Mesenchymal stem cell (in vitro differentiated cells and primary cell): Measurements from ENCODE around the gene TIMP2.

ENCODE experiments used
- DNase-seq: peaks from one replicate; pipeline ENCODE4 v3.0.0-alpha.2; 2013
- H2AFZ ChIP-seq: one replicate; pipeline ENCODE4 v1.6.1; 2013; ENCODE audit warnings: low read depth, mild to moderate bottlenecking, control low read depth, inconsistent platforms, low read length, moderate library complexity
- H2AK5ac ChIP-seq: 2 replicates; pipeline ENCODE4 v1.6.1; 2013; ENCODE audit warnings: low read length, moderate library complexity, mild to moderate bottlenecking, inconsistent platforms; ENCODE audit not compliant: severe bottlenecking
- H2BK120ac ChIP-seq: one replicate; pipeline ENCODE4 v1.6.1; 2013; ENCODE audit warnings: low read depth, mild to moderate bottlenecking, inconsistent platforms, low read length, moderate library complexity
- H2BK12ac ChIP-seq, 2 experiments: one replicate each; pipeline ENCODE4 v1.6.1; 2013; ENCODE audit warnings: inconsistent platforms in 2 of 2, low read length in 2 of 2, mild to moderate bottlenecking in 2 of 2, moderate library complexity in 2 of 2, control low read depth in 1 of 2
- H2BK15ac ChIP-seq: one replicate; pipeline ENCODE4 v1.6.1; 2013; ENCODE audit warnings: mild to moderate bottlenecking, low read depth, inconsistent platforms; ENCODE audit not compliant: poor library complexity, severe bottlenecking
- H2BK5ac ChIP-seq: 2 replicates; pipeline ENCODE4 v1.6.1; 2013; ENCODE audit warnings: low read depth, mild to moderate bottlenecking, low read length, control low read depth, inconsistent platforms; ENCODE audit not compliant: poor library complexity, severe bottlenecking
- H3K14ac ChIP-seq, 2 experiments: one replicate each; pipeline ENCODE4 v1.6.1; 2013; ENCODE audit warnings: inconsistent platforms in 2 of 2, low read length in 2 of 2, control low read depth in 1 of 2, mild to moderate bottlenecking in 1 of 2, moderate library complexity in 1 of 2
- H3K18ac ChIP-seq, 2 experiments: one replicate each; pipeline ENCODE4 v1.6.1; 2013; ENCODE audit warnings: inconsistent platforms in 2 of 2, low read length in 2 of 2, control low read depth in 1 of 2, low read depth in 1 of 2, mild to moderate bottlenecking in 1 of 2
- H3K23ac ChIP-seq, 2 experiments: one replicate each; pipeline ENCODE4 v1.6.1; 2013; ENCODE audit warnings: inconsistent platforms in 2 of 2, low read length in 2 of 2, mild to moderate bottlenecking in 2 of 2, moderate library complexity in 2 of 2, control low read depth in 1 of 2
- H3K27ac ChIP-seq: 2 replicates; pipeline ENCODE4 v1.5.1; 2013; ENCODE audit warnings: mild to moderate bottlenecking, moderate library complexity, low read length, control low read depth, inconsistent platforms; ENCODE audit not compliant: poor library complexity, severe bottlenecking
- H3K27me3 ChIP-seq, 2 experiments: 2 replicates each; pipeline versions ENCODE4 v1.6.1 to v1.7.0; 2013; ENCODE audit warnings: low read length in 2 of 2, mild to moderate bottlenecking in 2 of 2, moderate library complexity in 2 of 2, control low read depth in 1 of 2, inconsistent platforms in 1 of 2; ENCODE audit not compliant: control insufficient read depth in 1 of 2, insufficient read depth in 1 of 2
- H3K36me3 ChIP-seq, 2 experiments: 2 replicates each; pipeline versions ENCODE4 v1.6.1 to v1.7.0; 2013; ENCODE audit warnings: low read length in 2 of 2, control low read depth in 1 of 2, inconsistent platforms in 1 of 2, low read depth in 1 of 2, mild to moderate bottlenecking in 1 of 2; ENCODE audit not compliant: insufficient read depth in 2 of 2, control insufficient read depth in 1 of 2
- H3K4ac ChIP-seq, 2 experiments: one replicate each; pipeline ENCODE4 v1.6.1; 2013; ENCODE audit warnings: inconsistent platforms in 2 of 2, low read length in 2 of 2, mild to moderate bottlenecking in 2 of 2, moderate library complexity in 2 of 2, control low read depth in 1 of 2, low read depth in 1 of 2
- H3K4me1 ChIP-seq: 2 replicates; pipeline ENCODE4 v1.6.1; 2013; ENCODE audit warnings: low read depth, low read length, control low read depth; ENCODE audit not compliant: control insufficient read depth, insufficient read depth
- H3K4me2 ChIP-seq: 2 replicates; pipeline ENCODE4 v1.6.1; 2013; ENCODE audit warnings: low read length, mild to moderate bottlenecking, inconsistent platforms; ENCODE audit not compliant: poor library complexity, severe bottlenecking
- H3K4me3 ChIP-seq, 2 experiments: 2 replicates each; pipeline versions ENCODE4 v1.5.1 to v1.7.0; 2013; ENCODE audit warnings: low read length in 2 of 2, mild to moderate bottlenecking in 2 of 2, control low read depth in 1 of 2, low read depth in 1 of 2; ENCODE audit not compliant: insufficient read depth in 1 of 2
- H3K79me1 ChIP-seq: replicated peaks from 2 replicates; pipeline ENCODE4 v1.6.1; 2013; ENCODE audit warnings: mild to moderate bottlenecking, control low read depth, low read length, inconsistent platforms; ENCODE audit not compliant: poor library complexity, severe bottlenecking
- H3K9ac ChIP-seq: 2 replicates; pipeline ENCODE4 v1.7.0; 2013; ENCODE audit warnings: mild to moderate bottlenecking, low read length, moderate library complexity
- H3K9me3 ChIP-seq: 2 replicates; pipeline ENCODE4 v1.7.0; 2013; ENCODE audit warnings: mild to moderate bottlenecking, low read length; ENCODE audit not compliant: control insufficient read depth
- H4K8ac ChIP-seq: one replicate; pipeline ENCODE4 v1.6.1; 2013; ENCODE audit warnings: inconsistent platforms, mild to moderate bottlenecking, low read length, moderate library complexity
- H4K91ac ChIP-seq: one replicate; pipeline ENCODE4 v1.6.1; 2013; ENCODE audit warnings: mild to moderate bottlenecking, low read length, inconsistent platforms
- WGBS: methylation state at CpG from one replicate; pipeline ENCODE4 v1.1.7; 2013; ENCODE audit warnings: mixed read lengths; 5-methylcytosine and 5-hydroxymethylcytosine counted together

TIMP2 gene

GRCh38 chr17:78817123-78817522 is 108.1 kb downstream of the TIMP2 start:
- Histone ChIP-seq H3K36me3 (peaks cover 79 to 96% of the 10 kb centered on the region in 2 experiments), H3K4me3 (no peak overlapping the region), H3K4ac (no peak overlapping the region), H3K9ac (no peak overlapping the region), H2AK5ac (no peak overlapping the region), H2BK120ac (no peak overlapping the region), H3K9me3 (no peaks in the 10 kb centered on the region), H3K27ac (no peak overlapping the region), H2BK15ac (no peak overlapping the region), H4K8ac (no peak overlapping the region), H2AFZ (no peak overlapping the region), H3K79me1 (peaks cover 33% of the 10 kb centered on the region), H2BK5ac (no peak overlapping the region), H3K27me3 (no peaks in the 10 kb centered on the region), H3K4me2 (no peak overlapping the region), H2BK12ac (no peak overlapping the region), H3K14ac (no peak overlapping the region), H3K18ac (no peak overlapping the region), H3K4me1 (peaks cover 4% of the 10 kb centered on the region), H4K91ac (no peak overlapping the region), H3K23ac (no peak overlapping the region)
- no peak for DNase-seq
- WGBS = 94% methylated on average over 6 of the region's 6 CpGs

GRCh38 chr17:78815696-78816095 is 109.5 kb downstream of the TIMP2 start:
- H4K8ac ChIP-seq = no peak overlapping the region
- no peak overlapping the region for H4K91ac ChIP-seq
- WGBS = 97% methylated on average over 7 of the region's 7 CpGs
- no peak overlapping the region for H3K14ac ChIP-seq
- no peak overlapping the region for H2BK5ac ChIP-seq
- no peak overlapping the region for H3K18ac ChIP-seq
- no peaks in the 10 kb centered on the region for H3K27me3 ChIP-seq
- no peak overlapping the region for H3K4me2 ChIP-seq
- no peak overlapping the region for H2AK5ac ChIP-seq
- no peak overlapping the region for H2BK120ac ChIP-seq
- DNase-seq = no peak
- peaks cover 1% of the 10 kb centered on the region for H3K4me1 ChIP-seq
- no peak overlapping the region for H2BK12ac ChIP-seq
- no peak overlapping the region for H2BK15ac ChIP-seq
- peaks cover 28% of the 10 kb centered on the region for H3K79me1 ChIP-seq
- H3K4ac ChIP-seq = no peak overlapping the region
- no peak overlapping the region for H2AFZ ChIP-seq
- no peak overlapping the region for H3K4me3 ChIP-seq
- H3K9me3 ChIP-seq = no peaks in the 10 kb centered on the region
- no peak overlapping the region for H3K23ac ChIP-seq
- no peak overlapping the region for H3K9ac ChIP-seq
- no peak overlapping the region for H3K27ac ChIP-seq
- H3K36me3 ChIP-seq = peaks cover 77 to 99% of the 10 kb centered on the region in 2 experiments

- H3K23ac ChIP-seq = no peak overlapping the region
- no peak overlapping the region for H2BK15ac ChIP-seq
- no peak overlapping the region for H3K4ac ChIP-seq
- no peak overlapping the region for H2AK5ac ChIP-seq
- H3K4me2 ChIP-seq = no peak overlapping the region
- no peaks in the 10 kb centered on the region for H3K27me3 ChIP-seq
- H2BK5ac ChIP-seq = no peak overlapping the region
- 90% methylated on average over 8 of the region's 8 CpGs for WGBS
- no peak overlapping the region for H4K8ac ChIP-seq
- H2AFZ ChIP-seq = no peak overlapping the region
- peak overlapping the region in 1 of 2 experiments; percentile 29 for H3K4me3 ChIP-seq
- H2BK12ac ChIP-seq = no peak overlapping the region
- H3K27ac ChIP-seq = no peak overlapping the region
- H4K91ac ChIP-seq = no peak overlapping the region
- H3K18ac ChIP-seq = no peak overlapping the region
- peaks cover 66 to 98% of the 10 kb centered on the region in 2 experiments for H3K36me3 ChIP-seq
- H3K4me1 ChIP-seq = peaks cover 1% of the 10 kb centered on the region
- no peak overlapping the region for H2BK120ac ChIP-seq
- no peaks in the 10 kb centered on the region for H3K9me3 ChIP-seq
- H3K9ac ChIP-seq = peak overlapping the region; percentile 47
- peaks cover 23% of the 10 kb centered on the region for H3K79me1 ChIP-seq
- DNase-seq = no peak
- H3K14ac ChIP-seq = no peak overlapping the region
These were observed 112.3 kb downstream of the TIMP2 start for GRCh38 chr17:78812855-78813254.

GRCh38 chr17:78808163-78808562 is 117.0 kb downstream of the TIMP2 start:
- no peak overlapping the region for H3K4me3 ChIP-seq
- no peak overlapping the region for H2AK5ac ChIP-seq
- H3K27ac ChIP-seq = no peak overlapping the region
- no peaks in the 10 kb centered on the region for H3K4me1 ChIP-seq
- H2BK120ac ChIP-seq = no peak overlapping the region
- no peak for DNase-seq
- H3K14ac ChIP-seq = no peak overlapping the region
- H3K9ac ChIP-seq = peak overlapping the region; percentile 1
- no peak overlapping the region for H3K23ac ChIP-seq
- no peak overlapping the region for H2BK15ac ChIP-seq
- H3K4ac ChIP-seq = no peak overlapping the region
- H3K4me2 ChIP-seq = no peak overlapping the region
- H3K18ac ChIP-seq = no peak overlapping the region
- no peak overlapping the region for H4K8ac ChIP-seq
- H4K91ac ChIP-seq = no peak overlapping the region
- no peaks in the 10 kb centered on the region for H3K9me3 ChIP-seq
- H2BK12ac ChIP-seq = no peak overlapping the region
- H2AFZ ChIP-seq = no peak overlapping the region
- peaks cover 72 to 93% of the 10 kb centered on the region in 2 experiments for H3K36me3 ChIP-seq
- no peak overlapping the region for H2BK5ac ChIP-seq
- peaks cover 29% of the 10 kb centered on the region for H3K79me1 ChIP-seq
- no peaks in the 10 kb centered on the region for H3K27me3 ChIP-seq
- WGBS = 87% methylated on average over 1 of the region's 4 CpGs
